Mucosa of rectum (tissue), 2 donors: ENCODE data around the gene SMIM10L2A.
"Not testable (repeated sequence)": the region's sequence is repeated elsewhere in the genome, so short reads cannot be mapped to it uniquely, and the experiment has no call there.

Experiments
- H3K27ac ChIP-seq, 2 donors: one replicate each; pipeline ENCODE4 v1.7.0; 2013; ENCODE audit warnings: inconsistent platforms in 2 of 2, low read depth in 2 of 2, low read length in 2 of 2
- H3K27me3 ChIP-seq, 2 donors: one replicate each; pipeline ENCODE4 v1.7.0; 2013; ENCODE audit warnings: low read length in 2 of 2; ENCODE audit not compliant: control insufficient read depth in 2 of 2, insufficient read depth in 2 of 2
- H3K36me3 ChIP-seq, 2 donors: one replicate each; pipeline ENCODE4 v1.7.0; 2013; ENCODE audit warnings: low read length in 2 of 2; ENCODE audit not compliant: control insufficient read depth in 2 of 2, insufficient read depth in 2 of 2
- H3K4me1 ChIP-seq, 2 donors: one replicate each; pipeline ENCODE4 v1.7.0; 2013; ENCODE audit warnings: low read length in 2 of 2, mild to moderate bottlenecking in 1 of 2; ENCODE audit not compliant: control insufficient read depth in 2 of 2, insufficient read depth in 2 of 2
- H3K4me3 ChIP-seq, 2 donors: one replicate each; pipeline ENCODE4 v1.7.0; 2013; ENCODE audit warnings: low read length in 2 of 2
- H3K9ac ChIP-seq, 2 donors: one replicate each; pipeline ENCODE4 v1.7.0; 2013; ENCODE audit warnings: low read length in 2 of 2, low read depth in 1 of 2, mild to moderate bottlenecking in 1 of 2
- H3K9me3 ChIP-seq, 2 donors: one replicate each; pipeline ENCODE4 v1.7.0; 2013; ENCODE audit warnings: low read length in 2 of 2; ENCODE audit not compliant: control insufficient read depth in 2 of 2
- donor health status: healthy.
- donor health status: Normal muscosa, but diverticular disease.

SMIM10L2A gene

GRCh38 chrX:135395064-135395463 lies 26.7 kb upstream of the SMIM10L2A start:
- H3K4me1 ChIP-seq, result no peaks in the 10 kb centered on the region
- no peak overlapping the region for H3K9ac ChIP-seq
- H3K36me3 ChIP-seq, result no peaks in the 10 kb centered on the region
- H3K27me3 ChIP-seq, result no peaks in the 10 kb centered on the region
- H3K27ac ChIP-seq, result no peak overlapping the region
- no peak overlapping the region for H3K4me3 ChIP-seq
- H3K9me3 ChIP-seq, result no peaks in the 10 kb centered on the region

- Histone ChIP-seq H3K27ac (no peak overlapping the region), H3K36me3 (no peaks in the 10 kb centered on the region), H3K9ac (no peak overlapping the region), H3K27me3 (no peaks in the 10 kb centered on the region), H3K9me3 (no peaks in the 10 kb centered on the region), H3K4me3 (no peak overlapping the region), H3K4me1 (no peaks in the 10 kb centered on the region)
Observed at GRCh38 chrX:135396109-135396508, 25.6 kb upstream of the SMIM10L2A start.

- no peaks in the 10 kb centered on the region for H3K36me3 ChIP-seq
- no peaks in the 10 kb centered on the region for H3K27me3 ChIP-seq
- no peaks in the 10 kb centered on the region for H3K9me3 ChIP-seq
- no peak overlapping the region for H3K9ac ChIP-seq
- no peak overlapping the region for H3K27ac ChIP-seq
- no peak overlapping the region for H3K4me3 ChIP-seq
- no peaks in the 10 kb centered on the region for H3K4me1 ChIP-seq
Observed at GRCh38 chrX:135396566-135396965, 25.2 kb upstream of the SMIM10L2A start.

GRCh38 chrX:135397652-135398051 lies 24.1 kb upstream of the SMIM10L2A start:
- Histone ChIP-seq H3K4me1 (no peaks in the 10 kb centered on the region), H3K36me3 (no peaks in the 10 kb centered on the region), H3K27ac (no peak overlapping the region)

GRCh38 chrX:135403374-135403773 lies 18.4 kb upstream of the SMIM10L2A start:
- Histone ChIP-seq H3K4me1 (no peaks in the 10 kb centered on the region), H3K36me3 (no peaks in the 10 kb centered on the region), H3K27ac (no peak overlapping the region), H3K9ac (no peak overlapping the region), H3K4me3 (no peak overlapping the region), H3K9me3 (no peaks in the 10 kb centered on the region), H3K27me3 (peaks cover 0 to 5% of the 10 kb centered on the region in 2 donors)

More at GRCh38 chrX:135397652-135398051, 24.1 kb upstream of the SMIM10L2A start:
- Histone ChIP-seq H3K27me3 (no peaks in the 10 kb centered on the region), H3K9ac (no peak overlapping the region), H3K4me3 (no peak overlapping the region), H3K9me3 (no peaks in the 10 kb centered on the region)

- H3K4me3 ChIP-seq, H3K9ac ChIP-seq, H3K4me1 ChIP-seq, H3K9me3 ChIP-seq, H3K36me3 ChIP-seq, H3K27ac ChIP-seq, H3K27me3 ChIP-seq: not testable (repeated sequence)
Observed at GRCh38 chrX:135406428-135406827, 15.3 kb upstream of the SMIM10L2A start.

GRCh38 chrX:135408794-135409193 lies 12.9 kb upstream of the SMIM10L2A start:
- Histone ChIP-seq H3K4me3 (no peak overlapping the region), H3K4me1 (no peaks in the 10 kb centered on the region), H3K9ac (no peak overlapping the region)

GRCh38 chrX:135410861-135411627 lies 10.7 kb upstream of the SMIM10L2A start:
- Histone ChIP-seq H3K9me3 (peaks cover 0 to 2% of the 10 kb centered on the region in 2 donors), H3K27ac (no peak overlapping the region), H3K36me3 (no peaks in the 10 kb centered on the region), H3K4me3 (no peak overlapping the region), H3K9ac (no peak overlapping the region), H3K4me1 (no peaks in the 10 kb centered on the region), H3K27me3 (peaks cover 0 to 7% of the 10 kb centered on the region in 2 donors)

More at GRCh38 chrX:135408794-135409193, 12.9 kb upstream of the SMIM10L2A start:
- H3K36me3 ChIP-seq, result no peaks in the 10 kb centered on the region
- H3K27ac ChIP-seq, result no peak overlapping the region
- peaks cover 0 to 7% of the 10 kb centered on the region in 2 donors for H3K27me3 ChIP-seq
- peaks cover 0 to 2% of the 10 kb centered on the region in 2 donors for H3K9me3 ChIP-seq

- Histone ChIP-seq H3K4me1 (no peaks in the 10 kb centered on the region), H3K27me3 (peaks cover 0 to 7% of the 10 kb centered on the region in 2 donors), H3K4me3 (no peak overlapping the region), H3K27ac (no peak overlapping the region), H3K9me3 (peaks cover 0 to 2% of the 10 kb centered on the region in 2 donors), H3K36me3 (no peaks in the 10 kb centered on the region), H3K9ac (no peak overlapping the region)
Observed at GRCh38 chrX:135411893-135412292, 9.9 kb upstream of the SMIM10L2A start.

GRCh38 chrX:135416546-135416945 lies 5.2 kb upstream of the SMIM10L2A start:
- Histone ChIP-seq H3K4me1 (no peaks in the 10 kb centered on the region), H3K27me3 (peaks cover 2 to 3% of the 10 kb centered on the region in 2 donors), H3K27ac (no peak overlapping the region), H3K9ac (no peak overlapping the region), H3K36me3 (no peaks in the 10 kb centered on the region), H3K4me3 (no peak overlapping the region), H3K9me3 (peaks cover 0 to 2% of the 10 kb centered on the region in 2 donors)
